GM12878 (cell line): ENCODE measurements around the gene NDUFA13.

Experiments
- BRCA1 ChIP-seq: IDR thresholded peaks from 2 replicates; pipeline ENCODE4 v1.6.1; 2011; ENCODE audit warnings: low read depth, low read length, improper control_type of control experiment
- POLR2A ChIP-seq: IDR thresholded peaks from 2 replicates; pipeline ENCODE4 v1.6.1; 2011; ENCODE audit warnings: low read depth, mild to moderate bottlenecking, low read length
- TAF1 ChIP-seq: IDR thresholded peaks from 2 replicates; pipeline ENCODE4 v1.6.1; 2011; ENCODE audit warnings: mild to moderate bottlenecking, low read depth, low read length, borderline replicate concordance
- ZNF24 ChIP-seq: fragments of 450-650 bp; IDR thresholded peaks from 2 replicates; pipeline ENCODE4 v1.6.1; 2017; ENCODE audit warnings: antibody characterized with exemption, mild to moderate bottlenecking
- ZSCAN29 ChIP-seq: fragments of 450-650 bp; IDR thresholded peaks from 2 replicates; pipeline ENCODE4 v1.6.1; 2017; ENCODE audit warnings: mild to moderate bottlenecking, moderate library complexity

- TF ChIP-seq BRCA1 (no peak), ZSCAN29 (no peak), ZNF24 (no peak), TAF1 (no peak), POLR2A (no peak)
Measured at GRCh38 chr19:19547674-19548336, 31.8 kb downstream of the NDUFA13 start.
